Tibial nerve (tissue), 4 donors: ENCODE measurements around the gene CD34. TPM values are rescaled to one million over a fixed set of nuclear protein-coding genes. Genes with fewer than 3 reads are reported as not detected.
A peak's percentile ranks its signal among the peaks of the same experiment; 100 is the strongest.

Experiments used
- DNase-seq, 2 donors: peaks; one replicate each; pipeline ENCODE4 v3.0.0-alpha.2; 2019; ENCODE audit warnings: low spot score in 2 of 2
- H3K27ac ChIP-seq, 4 donors: fragments of 200-600 bp; sonication (generic) in 3 of 4; one replicate each; pipeline ENCODE4 v1.5.1; 2017 to 2019; ENCODE audit warnings: mild to moderate bottlenecking in 1 of 4
- H3K27me3 ChIP-seq, 2 donors: fragments of 200-600 bp; sonication (generic) in 1 of 2; one replicate each; pipeline versions ENCODE4 v1.5.1 to v1.6.0; 2017 to 2019
- H3K36me3 ChIP-seq, 3 donors: fragments of 200-600 bp; sonication (generic); one replicate each; pipeline ENCODE4 v1.5.1; 2018 to 2019
- H3K4me1 ChIP-seq, 4 donors: fragments of 200-600 bp; sonication (generic) in 3 of 4; one replicate each; pipeline ENCODE4 v1.5.1; 2017 to 2019
- H3K4me3 ChIP-seq, 4 donors: fragments of 200-600 bp; sonication (generic) in 3 of 4; one replicate each; pipeline ENCODE4 v1.5.1; 2017 to 2019; ENCODE audit warnings: mild to moderate bottlenecking in 1 of 4, moderate library complexity in 1 of 4
- H3K9me3 ChIP-seq, 4 donors: fragments of 200-600 bp; sonication (generic) in 3 of 4; one replicate each; pipeline ENCODE4 v1.5.1; 2017 to 2019
- EP300 ChIP-seq, 2 donors: sonication (generic); formaldehyde crosslinking; IDR thresholded peaks; one replicate each; pipeline ENCODE4 v1.6.1; 2017; ENCODE audit warnings: antibody characterized with exemption in 2 of 2, mild to moderate bottlenecking in 1 of 2
- POLR2A ChIP-seq, 2 donors: fragments of 450-650 bp; IDR thresholded peaks; one replicate each; pipeline ENCODE4 v1.6.1; 2017; ENCODE audit warnings: antibody characterized with exemption in 2 of 2, mild to moderate bottlenecking in 2 of 2, moderate library complexity in 2 of 2
- WGBS, 2 donors: methylation state at CpG; one replicate each; pipeline ENCODE4 v1.1.5; 2018; 5-methylcytosine and 5-hydroxymethylcytosine counted together
- total RNA-seq, 4 donors: library from RNA; depleted of rRNA; stranded (reverse); fragments of >200 nt; gene quantifications; one replicate each; pipeline ENCODE4 v1.1.0, GENCODE V29; 2016
- TF ChIP-seq, protein P1 (sequence below), 5 experiments: fragments of 200-600 bp in 3 of 5; fragments of 450-650 bp in 2 of 5; sonication (generic) in 3 of 5; IDR thresholded peaks; one replicate each; pipeline ENCODE4 v1.5.1; 2016 to 2019; ENCODE audit warnings: antibody characterized with exemption in 5 of 5, mild to moderate bottlenecking in 3 of 5, moderate library complexity in 2 of 5

The CD34 gene
- total RNA-seq, 4 donors from 2014 or later, result 38.5 to 73.7 (median 55.3) TPM

DNA sequence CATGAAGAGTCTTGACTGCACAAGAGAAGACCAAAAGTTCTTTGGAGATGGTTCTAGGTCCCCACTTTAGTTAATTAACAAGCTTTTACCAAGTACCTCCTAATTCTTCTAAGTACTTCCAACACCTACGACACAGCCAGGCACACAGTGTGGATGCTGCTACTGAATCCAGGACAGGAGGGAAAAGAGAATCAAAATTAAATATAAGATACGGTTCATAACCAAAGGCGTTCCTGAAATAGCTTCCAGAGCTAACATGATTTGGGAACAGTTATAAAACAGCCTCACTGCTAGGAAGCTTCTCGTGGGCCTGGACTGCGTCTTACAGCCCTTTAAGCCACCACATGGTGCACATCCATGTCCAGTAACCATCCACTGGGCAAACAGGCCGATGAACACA lies 75.0 kb downstream of the CD34 start:
- no peak overlapping the region for H3K4me3 ChIP-seq
- WGBS, 2 donors, result 90 to 93% methylated on average over 6 of the region's 6 CpGs
- no peaks in the 10 kb centered on the region for H3K27me3 ChIP-seq
- peak overlapping the region in 1 of 4 donors; percentile 26 for H3K27ac ChIP-seq
- H3K36me3 ChIP-seq, result no peaks in the 10 kb centered on the region
- peaks cover 0 to 88% (median 23%) of the 10 kb centered on the region in 4 donors for H3K4me1 ChIP-seq
- H3K9me3 ChIP-seq, result no peaks in the 10 kb centered on the region
- DNase-seq, result no peak
- no peak for TF ChIP-seq EP300 (IDR thresholded peaks at IDR 0.05)
- TF ChIP-seq POLR2A (IDR thresholded peaks at IDR 0.05), result no peak
- TF ChIP-seq, protein P1, sequence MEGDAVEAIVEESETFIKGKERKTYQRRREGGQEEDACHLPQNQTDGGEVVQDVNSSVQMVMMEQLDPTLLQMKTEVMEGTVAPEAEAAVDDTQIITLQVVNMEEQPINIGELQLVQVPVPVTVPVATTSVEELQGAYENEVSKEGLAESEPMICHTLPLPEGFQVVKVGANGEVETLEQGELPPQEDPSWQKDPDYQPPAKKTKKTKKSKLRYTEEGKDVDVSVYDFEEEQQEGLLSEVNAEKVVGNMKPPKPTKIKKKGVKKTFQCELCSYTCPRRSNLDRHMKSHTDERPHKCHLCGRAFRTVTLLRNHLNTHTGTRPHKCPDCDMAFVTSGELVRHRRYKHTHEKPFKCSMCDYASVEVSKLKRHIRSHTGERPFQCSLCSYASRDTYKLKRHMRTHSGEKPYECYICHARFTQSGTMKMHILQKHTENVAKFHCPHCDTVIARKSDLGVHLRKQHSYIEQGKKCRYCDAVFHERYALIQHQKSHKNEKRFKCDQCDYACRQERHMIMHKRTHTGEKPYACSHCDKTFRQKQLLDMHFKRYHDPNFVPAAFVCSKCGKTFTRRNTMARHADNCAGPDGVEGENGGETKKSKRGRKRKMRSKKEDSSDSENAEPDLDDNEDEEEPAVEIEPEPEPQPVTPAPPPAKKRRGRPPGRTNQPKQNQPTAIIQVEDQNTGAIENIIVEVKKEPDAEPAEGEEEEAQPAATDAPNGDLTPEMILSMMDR (IDR thresholded peaks at IDR 0.05), result no peak

DNA sequence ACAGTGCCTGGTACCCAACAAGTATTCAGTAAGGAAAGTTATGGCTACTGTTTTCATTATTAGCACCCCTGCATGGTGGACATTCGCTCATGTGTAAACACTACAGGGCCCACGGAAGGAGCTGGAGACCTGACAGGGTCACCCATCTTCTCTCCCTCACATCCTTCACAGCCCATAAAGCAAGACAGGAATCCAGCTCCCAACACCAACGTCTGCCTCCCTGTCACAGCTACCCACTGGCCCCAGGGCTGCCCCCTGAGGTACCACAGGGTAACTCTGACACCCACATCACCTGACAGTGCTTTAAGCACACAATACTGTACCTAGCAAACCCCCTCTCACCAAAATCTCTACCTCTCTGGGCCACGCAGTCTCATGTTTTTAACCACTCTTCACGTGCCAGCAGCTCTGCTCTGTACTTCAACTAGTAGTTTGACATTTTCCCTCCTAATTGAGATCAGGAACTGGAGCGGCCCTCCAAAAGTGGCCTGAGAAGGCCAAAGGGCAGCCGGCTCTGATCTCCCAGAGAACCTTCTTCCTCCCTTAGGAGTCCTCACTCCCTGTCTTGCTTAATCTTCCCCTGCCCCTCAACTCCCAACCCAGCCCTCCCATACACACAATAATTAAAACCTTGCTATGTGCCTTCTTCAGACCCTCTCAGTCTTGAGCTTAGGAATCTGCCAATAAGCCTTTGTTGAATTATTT lies 76.8 kb downstream of the CD34 start:
- Histone ChIP-seq H3K36me3 (no peaks in the 10 kb centered on the region), H3K4me1 (peaks cover 0 to 83% (median 24%) of the 10 kb centered on the region in 4 donors), H3K9me3 (no peaks in the 10 kb centered on the region), H3K4me3 (no peak overlapping the region), H3K27ac (peak overlapping the region in 2 of 4 donors; percentile 15 to 22), H3K27me3 (no peaks in the 10 kb centered on the region)
- no peak for DNase-seq
- TF ChIP-seq POLR2A (IDR thresholded peaks at IDR 0.05) (no peak), EP300 (IDR thresholded peaks at IDR 0.05) (no peak)
- TF ChIP-seq, protein P1 (IDR thresholded peaks at IDR 0.05), result no peak
- 86 to 88% methylated on average over 7 of the region's 7 CpGs for WGBS, 2 donors

DNA sequence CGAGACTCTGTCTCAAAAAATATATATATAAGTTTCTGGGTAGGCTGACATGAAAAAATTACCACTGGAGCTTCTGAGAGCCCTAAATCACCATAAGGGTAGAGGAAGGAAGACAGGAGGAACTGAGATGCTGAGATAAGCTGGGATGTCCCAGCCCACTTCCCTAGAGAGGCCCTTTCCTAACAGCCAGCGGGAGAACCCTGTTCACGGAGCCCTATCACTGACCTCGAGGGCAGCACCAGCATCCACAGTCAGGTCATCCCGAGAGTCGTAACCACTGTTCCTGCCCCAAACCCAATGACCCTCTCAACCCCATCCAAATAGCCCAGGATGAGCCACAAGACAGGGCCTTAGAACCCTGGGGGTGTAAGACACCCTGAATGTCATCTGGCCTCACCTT lies 77.5 kb downstream of the CD34 start:
- Histone ChIP-seq H3K27me3 (no peaks in the 10 kb centered on the region), H3K36me3 (no peaks in the 10 kb centered on the region), H3K9me3 (no peaks in the 10 kb centered on the region), H3K27ac (peak overlapping the region in 2 of 4 donors; percentile 15 to 22), H3K4me1 (peaks cover 0 to 83% (median 21%) of the 10 kb centered on the region in 4 donors), H3K4me3 (no peak overlapping the region)
- no peak for DNase-seq
- WGBS, 2 donors, result 69 to 83% methylated on average over 6 of the region's 6 CpGs
- TF ChIP-seq, protein P1 (IDR thresholded peaks at IDR 0.05), result no peak
- no peak for TF ChIP-seq EP300 (IDR thresholded peaks at IDR 0.05)
- TF ChIP-seq POLR2A (IDR thresholded peaks at IDR 0.05), result no peak

DNA sequence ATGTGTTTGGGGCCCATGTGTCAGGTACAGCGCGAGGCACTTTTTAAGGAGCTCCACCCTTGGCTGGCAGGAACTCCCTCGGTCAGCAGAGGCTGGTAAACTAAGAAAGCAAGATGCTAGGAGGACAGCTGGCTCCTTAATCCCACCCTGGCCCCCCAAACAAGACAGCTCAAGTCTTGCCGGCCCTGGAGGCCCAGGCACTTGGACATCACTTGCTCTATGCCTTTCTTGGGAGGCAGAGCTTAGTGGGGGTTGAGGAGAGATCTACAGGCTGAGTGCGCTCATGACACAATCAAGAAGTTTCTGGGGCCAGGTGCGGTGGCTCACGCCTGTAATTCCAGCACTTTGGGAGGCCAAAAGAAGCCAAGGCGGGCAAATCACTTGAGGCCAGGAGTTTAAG lies 78.1 kb downstream of the CD34 start:
- TF ChIP-seq, protein P1 (IDR thresholded peaks at IDR 0.05), result no peak
- TF ChIP-seq POLR2A (IDR thresholded peaks at IDR 0.05) (no peak), EP300 (IDR thresholded peaks at IDR 0.05) (no peak)
- Histone ChIP-seq H3K9me3 (no peaks in the 10 kb centered on the region), H3K27me3 (no peaks in the 10 kb centered on the region), H3K27ac (peak overlapping the region in 3 of 4 donors; percentile 2 to 97 (median 69)), H3K4me1 (peaks cover 0 to 83% (median 22%) of the 10 kb centered on the region in 4 donors), H3K36me3 (no peaks in the 10 kb centered on the region), H3K4me3 (no peak overlapping the region)
- DNase-seq, result no peak
- 95 to 97% methylated on average over 8 of the region's 8 CpGs for WGBS, 2 donors

DNA sequence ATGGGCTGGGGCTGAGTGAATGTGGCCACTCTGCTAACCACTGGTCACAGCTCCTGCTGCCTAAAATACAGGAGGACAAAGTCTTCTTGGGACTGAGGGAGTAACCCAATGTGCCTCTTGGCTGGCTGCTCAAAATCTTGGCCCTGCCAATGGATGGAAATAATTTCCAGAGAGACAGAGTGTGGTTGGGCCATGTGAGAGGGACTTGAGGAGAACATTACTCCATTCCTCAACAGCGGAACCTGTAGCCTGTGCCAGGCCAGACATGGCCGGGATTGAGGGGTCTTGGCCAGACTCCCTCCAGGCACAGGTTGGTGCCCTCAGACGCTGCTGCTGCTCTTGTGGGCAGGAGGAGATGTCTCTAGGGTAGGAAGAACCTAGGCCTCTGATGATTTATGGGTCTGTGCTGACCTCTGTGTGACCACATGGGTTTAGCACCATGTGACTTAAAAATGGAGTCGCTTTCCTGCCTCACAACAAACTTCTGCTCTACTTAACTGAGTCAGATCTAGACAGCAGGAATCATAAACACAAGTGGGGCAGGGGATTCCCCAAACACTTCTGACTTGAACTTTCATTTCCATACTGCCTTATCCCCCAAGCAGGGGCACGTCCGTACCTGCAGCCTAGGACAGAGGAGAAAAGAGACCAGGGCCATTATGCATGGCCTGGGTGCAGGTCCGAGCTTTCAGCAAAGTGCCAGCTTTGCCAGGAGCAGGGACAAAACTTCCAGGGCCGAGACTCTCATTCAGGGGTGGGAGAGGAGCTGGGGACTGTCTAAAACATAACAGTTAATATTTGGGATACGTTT lies 79.2 kb downstream of the CD34 start:
- peak overlapping the region; percentile 22 to 97 (median 64) for H3K27ac ChIP-seq
- WGBS, 2 donors, result 68 to 75% methylated on average over 7 to 9 of the region's 9 CpGs
- peaks cover 0 to 83% (median 22%) of the 10 kb centered on the region in 4 donors for H3K4me1 ChIP-seq
- TF ChIP-seq EP300 (IDR thresholded peaks at IDR 0.05) (peak in 1 of 2 donors; percentile 9), POLR2A (IDR thresholded peaks at IDR 0.05) (no peak)
- TF ChIP-seq, protein P1 (IDR thresholded peaks at IDR 0.05), result no peak
- no peak overlapping the region for H3K4me3 ChIP-seq
- DNase-seq, result no peak
- H3K9me3 ChIP-seq, result no peaks in the 10 kb centered on the region
- H3K27me3 ChIP-seq, result no peaks in the 10 kb centered on the region
- no peaks in the 10 kb centered on the region for H3K36me3 ChIP-seq
